ENCODE data around the gene NDUFS3. TPM values are rescaled to one million over a fixed set of nuclear protein-coding genes. Genes with fewer than 3 reads are reported as not detected.

Gene NDUFS3
- total and polyA plus RNA-seq, 10 of the 15 experiments (the other 5 are each of a cell fraction or from before 2014, with no cell fraction given): 22.3 to 217 (median 125) TPM

DNA sequence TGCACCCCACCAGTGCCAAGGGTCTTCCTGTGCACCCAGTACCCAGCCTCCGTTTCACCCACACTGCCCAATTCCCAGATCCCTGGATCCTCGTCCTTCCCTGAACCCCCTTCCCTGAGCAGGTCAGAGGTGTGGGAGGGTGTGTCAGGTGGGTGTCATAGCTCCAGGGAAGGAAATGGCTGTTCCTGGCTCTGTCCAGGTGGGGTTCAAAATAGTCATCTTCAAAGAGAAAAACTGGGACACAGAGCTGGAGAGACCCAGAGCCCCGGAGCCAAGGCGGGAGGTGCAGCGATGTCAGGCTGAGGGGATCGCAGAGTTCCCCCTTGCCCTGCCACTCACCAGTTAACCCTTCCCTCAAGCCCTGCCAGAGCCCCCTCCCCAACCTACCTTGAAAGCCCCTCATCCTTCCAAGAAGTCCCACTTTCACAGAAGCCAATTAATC lies 14.6 kb downstream of the NDUFS3 start (continued):
- TF ChIP-seq, protein P1, sequence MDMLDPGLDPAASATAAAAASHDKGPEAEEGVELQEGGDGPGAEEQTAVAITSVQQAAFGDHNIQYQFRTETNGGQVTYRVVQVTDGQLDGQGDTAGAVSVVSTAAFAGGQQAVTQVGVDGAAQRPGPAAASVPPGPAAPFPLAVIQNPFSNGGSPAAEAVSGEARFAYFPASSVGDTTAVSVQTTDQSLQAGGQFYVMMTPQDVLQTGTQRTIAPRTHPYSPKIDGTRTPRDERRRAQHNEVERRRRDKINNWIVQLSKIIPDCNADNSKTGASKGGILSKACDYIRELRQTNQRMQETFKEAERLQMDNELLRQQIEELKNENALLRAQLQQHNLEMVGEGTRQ (IDR thresholded peaks at IDR 0.05; ENCODE audit: borderline replicate concordance, low read depth, low read length): no peak
- TF ChIP-seq, protein P2, sequence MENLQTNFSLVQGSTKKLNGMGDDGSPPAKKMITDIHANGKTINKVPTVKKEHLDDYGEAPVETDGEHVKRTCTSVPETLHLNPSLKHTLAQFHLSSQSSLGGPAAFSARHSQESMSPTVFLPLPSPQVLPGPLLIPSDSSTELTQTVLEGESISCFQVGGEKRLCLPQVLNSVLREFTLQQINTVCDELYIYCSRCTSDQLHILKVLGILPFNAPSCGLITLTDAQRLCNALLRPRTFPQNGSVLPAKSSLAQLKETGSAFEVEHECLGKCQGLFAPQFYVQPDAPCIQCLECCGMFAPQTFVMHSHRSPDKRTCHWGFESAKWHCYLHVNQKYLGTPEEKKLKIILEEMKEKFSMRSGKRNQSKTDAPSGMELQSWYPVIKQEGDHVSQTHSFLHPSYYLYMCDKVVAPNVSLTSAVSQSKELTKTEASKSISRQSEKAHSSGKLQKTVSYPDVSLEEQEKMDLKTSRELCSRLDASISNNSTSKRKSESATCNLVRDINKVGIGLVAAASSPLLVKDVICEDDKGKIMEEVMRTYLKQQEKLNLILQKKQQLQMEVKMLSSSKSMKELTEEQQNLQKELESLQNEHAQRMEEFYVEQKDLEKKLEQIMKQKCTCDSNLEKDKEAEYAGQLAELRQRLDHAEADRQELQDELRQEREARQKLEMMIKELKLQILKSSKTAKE (IDR thresholded peaks at IDR 0.05; ENCODE audit: low read depth, poor library complexity, severe bottlenecking): no peak
- no peak for TF ChIP-seq ATF7 (IDR thresholded peaks at IDR 0.05; ENCODE audit: low read depth)
- no peak for TF ChIP-seq NBN (IDR thresholded peaks at IDR 0.05)
- no peak for TF ChIP-seq POU2F2 (IDR thresholded peaks at IDR 0.05; ENCODE audit: borderline replicate concordance, low read depth, low read length)
- no peak for TF ChIP-seq TARDBP (IDR thresholded peaks at IDR 0.05; ENCODE audit: borderline replicate concordance)
- no peak for TF ChIP-seq SIX5 (IDR thresholded peaks at IDR 0.05; ENCODE audit: low read depth, low read length, severe bottlenecking)

DNA sequence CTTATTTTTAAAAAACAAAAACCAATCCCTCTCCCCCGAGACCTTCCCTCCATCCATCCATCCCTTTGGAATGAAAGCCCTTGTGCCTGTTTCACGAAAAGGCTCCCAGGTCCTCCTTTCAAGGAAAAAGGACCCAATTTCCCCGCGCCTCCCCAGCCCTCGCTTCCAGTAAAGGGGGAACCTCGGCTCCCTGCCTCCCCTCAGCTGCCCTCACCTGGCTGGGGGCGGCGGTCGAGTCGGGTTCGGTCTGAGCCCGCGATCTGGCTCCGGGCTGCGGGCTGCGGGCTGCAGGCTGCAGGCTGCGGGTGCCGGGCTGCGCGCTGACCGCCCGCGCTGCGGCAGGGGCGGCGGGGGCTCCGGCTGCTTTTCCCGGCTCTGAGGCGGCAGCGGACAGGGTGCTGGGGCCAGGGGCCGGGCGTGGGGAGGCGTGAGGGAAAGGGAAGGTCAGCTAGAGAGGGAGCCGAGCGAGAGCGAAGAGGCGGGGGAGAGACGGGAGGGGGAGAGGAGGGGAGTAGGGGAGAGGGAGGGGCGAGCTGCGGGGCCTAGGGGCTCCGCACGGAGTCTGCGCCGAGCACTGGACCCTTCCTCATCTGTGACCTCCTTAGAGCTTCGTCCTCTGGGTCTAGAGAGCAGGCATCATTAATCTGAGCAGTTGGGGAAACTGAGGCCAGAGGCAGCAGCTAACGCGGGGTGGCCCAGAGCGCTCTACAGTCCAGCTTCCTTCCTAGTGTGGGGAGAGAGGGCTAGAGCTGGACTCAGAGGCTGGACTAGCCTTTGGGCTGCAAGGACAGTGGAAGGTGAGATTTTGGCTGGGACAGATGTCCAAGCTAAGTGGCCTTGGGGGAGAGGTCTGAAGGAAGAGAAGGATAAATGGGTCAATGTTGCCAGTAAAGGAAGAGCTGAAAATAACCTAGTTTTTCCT lies 15.3 kb downstream of the NDUFS3 start, which contains the start of gene C1QTNF4:
Gene C1QTNF4 (minus strand): TSS at position 478 of the 922 bp plus-strand sequence. CDS start 3,601 bp downstream, outside the sequence.
- no TSS peak for BruUV-seq (replicated peaks)
- CTCF ChIA-PET: no interaction called here
- no peaks in the 10 kb centered on the region for H3K79me2 ChIP-seq (ENCODE audit: control insufficient read depth, insufficient read depth, low read length)
- DNase-seq (ENCODE audit: low read depth, low spot score) (no peak), FAIRE-seq (no peak), ATAC-seq (no peak)
- H3K4me1 ChIP-seq (ENCODE audit: control insufficient read depth, insufficient read depth, low read length): peaks cover 7% of the 10 kb centered on the region
- 19% methylated on average over 26 of the region's 48 CpGs for WGBS (ENCODE audit: insufficient coverage, insufficient replicate concordance, low lambda C conversion rate, missing lambda C conversion rate)
- H3K9ac ChIP-seq (ENCODE audit: control insufficient read depth, insufficient read depth, low read length): no peak within 1 kb of the TSS
- H3K27ac ChIP-seq (ENCODE audit: control insufficient read depth, insufficient read depth): no peak within 1 kb of the TSS
- no peak within 1 kb of the TSS for H2AFZ ChIP-seq (ENCODE audit: control insufficient read depth, low read depth, low read length)
- no peaks in the 10 kb centered on the region for H3K9me3 ChIP-seq (replicated peaks; ENCODE audit: control insufficient read depth, insufficient read depth, low read length)
- no peaks in the 10 kb centered on the region for H3K36me3 ChIP-seq (ENCODE audit: control insufficient read depth in 2 of 2, insufficient read depth in 2 of 2, low read length in 1 of 2)
- no peak within 1 kb of the TSS for H3K4me3 ChIP-seq
- SMC1A ChIA-PET (ENCODE audit: uncharacterized antibody, unreplicated experiment): interaction anchor here (1.5 kb wide), 1 partner anchor 9 kb away, joined by 4 read pairs; no protein-coding TSS in a partner anchor
- in situ Hi-C loops (cut with MboI): no loop called here
- no peaks in the 10 kb centered on the region for H4K20me1 ChIP-seq (ENCODE audit: control insufficient read depth, insufficient read depth)
- POLR2A ChIA-PET: interaction anchor here (1.0 kb wide), 1 partner anchor 15 kb away, joined by 4 read pairs; no protein-coding TSS in a partner anchor
- 0 out of 2 replicates have a peak within 1 kb of the TSS, but pooled peaks have one; percentile 17 for H3K4me2 ChIP-seq (ENCODE audit: control insufficient read depth, insufficient read depth)
- peaks cover 3 to 23% of the 10 kb centered on the region in 2 experiments for H3K27me3 ChIP-seq (replicated peaks in 1 of 2; ENCODE audit: control insufficient read depth in 2 of 2, insufficient read depth in 2 of 2, low read length in 1 of 2)
- RAD21 ChIA-PET (ENCODE audit: unreplicated experiment): no interaction called here
- intact Hi-C loops (cut with micrococcal nuclease; ENCODE audit: unreplicated experiment): no loop called here
- TF ChIP-seq HDGF (IDR thresholded peaks at IDR 0.05) (no peak), DPF2 (IDR thresholded peaks at IDR 0.05) (no peak)
- TF ChIP-seq, protein P3, sequence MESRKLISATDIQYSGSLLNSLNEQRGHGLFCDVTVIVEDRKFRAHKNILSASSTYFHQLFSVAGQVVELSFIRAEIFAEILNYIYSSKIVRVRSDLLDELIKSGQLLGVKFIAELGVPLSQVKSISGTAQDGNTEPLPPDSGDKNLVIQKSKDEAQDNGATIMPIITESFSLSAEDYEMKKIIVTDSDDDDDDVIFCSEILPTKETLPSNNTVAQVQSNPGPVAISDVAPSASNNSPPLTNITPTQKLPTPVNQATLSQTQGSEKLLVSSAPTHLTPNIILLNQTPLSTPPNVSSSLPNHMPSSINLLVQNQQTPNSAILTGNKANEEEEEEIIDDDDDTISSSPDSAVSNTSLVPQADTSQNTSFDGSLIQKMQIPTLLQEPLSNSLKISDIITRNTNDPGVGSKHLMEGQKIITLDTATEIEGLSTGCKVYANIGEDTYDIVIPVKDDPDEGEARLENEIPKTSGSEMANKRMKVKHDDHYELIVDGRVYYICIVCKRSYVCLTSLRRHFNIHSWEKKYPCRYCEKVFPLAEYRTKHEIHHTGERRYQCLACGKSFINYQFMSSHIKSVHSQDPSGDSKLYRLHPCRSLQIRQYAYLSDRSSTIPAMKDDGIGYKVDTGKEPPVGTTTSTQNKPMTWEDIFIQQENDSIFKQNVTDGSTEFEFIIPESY (IDR thresholded peaks at IDR 0.05): no peak
- TF ChIP-seq, protein P4, sequence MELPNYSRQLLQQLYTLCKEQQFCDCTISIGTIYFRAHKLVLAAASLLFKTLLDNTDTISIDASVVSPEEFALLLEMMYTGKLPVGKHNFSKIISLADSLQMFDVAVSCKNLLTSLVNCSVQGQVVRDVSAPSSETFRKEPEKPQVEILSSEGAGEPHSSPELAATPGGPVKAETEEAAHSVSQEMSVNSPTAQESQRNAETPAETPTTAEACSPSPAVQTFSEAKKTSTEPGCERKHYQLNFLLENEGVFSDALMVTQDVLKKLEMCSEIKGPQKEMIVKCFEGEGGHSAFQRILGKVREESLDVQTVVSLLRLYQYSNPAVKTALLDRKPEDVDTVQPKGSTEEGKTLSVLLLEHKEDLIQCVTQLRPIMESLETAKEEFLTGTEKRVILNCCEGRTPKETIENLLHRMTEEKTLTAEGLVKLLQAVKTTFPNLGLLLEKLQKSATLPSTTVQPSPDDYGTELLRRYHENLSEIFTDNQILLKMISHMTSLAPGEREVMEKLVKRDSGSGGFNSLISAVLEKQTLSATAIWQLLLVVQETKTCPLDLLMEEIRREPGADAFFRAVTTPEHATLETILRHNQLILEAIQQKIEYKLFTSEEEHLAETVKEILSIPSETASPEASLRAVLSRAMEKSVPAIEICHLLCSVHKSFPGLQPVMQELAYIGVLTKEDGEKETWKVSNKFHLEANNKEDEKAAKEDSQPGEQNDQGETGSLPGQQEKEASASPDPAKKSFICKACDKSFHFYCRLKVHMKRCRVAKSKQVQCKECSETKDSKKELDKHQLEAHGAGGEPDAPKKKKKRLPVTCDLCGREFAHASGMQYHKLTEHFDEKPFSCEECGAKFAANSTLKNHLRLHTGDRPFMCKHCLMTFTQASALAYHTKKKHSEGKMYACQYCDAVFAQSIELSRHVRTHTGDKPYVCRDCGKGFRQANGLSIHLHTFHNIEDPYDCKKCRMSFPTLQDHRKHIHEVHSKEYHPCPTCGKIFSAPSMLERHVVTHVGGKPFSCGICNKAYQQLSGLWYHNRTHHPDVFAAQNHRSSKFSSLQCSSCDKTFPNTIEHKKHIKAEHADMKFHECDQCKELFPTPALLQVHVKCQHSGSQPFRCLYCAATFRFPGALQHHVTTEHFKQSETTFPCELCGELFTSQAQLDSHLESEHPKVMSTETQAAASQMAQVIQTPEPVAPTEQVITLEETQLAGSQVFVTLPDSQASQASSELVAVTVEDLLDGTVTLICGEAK (IDR thresholded peaks at IDR 0.05; ENCODE audit: borderline replicate concordance): no peak
